T-helper 2 cell treated with Interferon-gamma antibody and Interleukin-4, amounts not matched to agents 5 μg/mL and 100 μg/mL, for 36 hours (primary cell): ENCODE measurements around the gene IFNL3.

ENCODE experiments used
- DNase-seq: peaks from one replicate; pipeline ENCODE4 v3.0.0; 2021; ENCODE audit warnings: low spot score
- H3K27ac Mint-ChIP-seq: one replicate; pipeline ENCODE4 v1.8.0; 2021; ENCODE audit warnings: mild to moderate bottlenecking, mixed read lengths
- H3K27me3 Mint-ChIP-seq: one replicate; pipeline ENCODE4 v1.8.0; 2021; ENCODE audit warnings: low read depth, mixed read lengths
- H3K36me3 Mint-ChIP-seq: one replicate; pipeline ENCODE4 v1.8.0; 2021; ENCODE audit warnings: low read depth, mixed read lengths
- H3K4me1 Mint-ChIP-seq: one replicate; pipeline ENCODE4 v1.8.0; 2021; ENCODE audit warnings: low read depth, mixed read lengths
- H3K4me3 Mint-ChIP-seq: one replicate; pipeline ENCODE4 v1.8.0; 2022; ENCODE audit warnings: mild to moderate bottlenecking, moderate library complexity, mixed read lengths
- H3K9me3 Mint-ChIP-seq: one replicate; pipeline ENCODE4 v1.8.0; 2021; ENCODE audit warnings: mixed read lengths

The IFNL3 gene

GRCh38 chr19:39264306-39265290, 19.8 kb upstream of the IFNL3 start:
- H3K27ac Mint-ChIP-seq = no peak overlapping the region

DNA sequence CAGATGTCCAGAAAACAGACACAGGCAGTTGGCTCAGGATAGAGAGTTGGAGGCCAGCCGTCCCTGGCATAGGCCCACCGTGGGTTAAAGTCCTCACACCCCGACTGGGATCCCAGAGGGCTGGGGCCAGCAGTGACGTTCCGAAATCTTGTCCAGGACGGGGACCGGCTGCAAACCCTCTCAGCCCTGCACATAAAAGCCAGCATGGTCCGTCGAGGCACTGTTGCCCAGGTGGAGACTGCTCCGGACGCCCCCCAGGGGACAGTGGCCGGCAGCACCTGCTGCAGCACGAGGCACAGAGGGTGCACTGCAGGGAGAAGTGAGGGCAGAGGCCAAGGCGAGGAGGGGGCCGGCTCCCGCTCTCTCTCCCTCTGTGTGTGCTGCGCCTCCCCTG, 19.1 kb upstream of the IFNL3 start:
- Mint-ChIP-seq H3K27ac (no peak overlapping the region), H3K36me3 (no peaks in the 10 kb centered on the region), H3K4me3 (no peak overlapping the region), H3K27me3 (peaks cover 39% of the 10 kb centered on the region), H3K9me3 (no peaks in the 10 kb centered on the region), H3K4me1 (peaks cover 3% of the 10 kb centered on the region)
- no peak for DNase-seq

More at GRCh38 chr19:39264306-39265290, 19.8 kb upstream of the IFNL3 start:
- Mint-ChIP-seq H3K27me3 (peaks cover 39% of the 10 kb centered on the region), H3K9me3 (no peaks in the 10 kb centered on the region), H3K4me1 (peaks cover 3% of the 10 kb centered on the region), H3K4me3 (no peak overlapping the region), H3K36me3 (no peaks in the 10 kb centered on the region)
- DNase-seq = no peak

DNA sequence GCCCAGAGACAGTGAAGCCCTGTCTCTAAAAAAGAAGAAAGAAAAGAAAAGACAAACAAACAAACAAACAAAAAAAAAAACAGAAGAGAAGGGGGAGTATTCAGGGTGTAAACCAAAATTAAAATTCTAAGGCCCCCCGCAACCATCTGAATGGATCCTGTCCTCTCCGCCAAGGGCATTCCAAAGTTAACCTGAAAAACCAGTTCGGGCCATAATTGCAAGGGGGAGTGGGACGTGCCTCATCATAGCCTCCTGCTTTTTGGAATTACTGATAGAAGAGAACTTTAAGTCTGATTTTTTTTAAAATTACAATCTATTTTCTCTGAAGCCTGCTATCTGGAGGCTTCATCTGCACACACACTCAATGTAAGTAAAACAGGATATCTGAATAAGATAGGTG, 17.7 kb upstream of the IFNL3 start:
- no peaks in the 10 kb centered on the region for H3K9me3 Mint-ChIP-seq
- H3K27me3 Mint-ChIP-seq = peaks cover 39% of the 10 kb centered on the region
- no peak overlapping the region for H3K27ac Mint-ChIP-seq
- no peak for DNase-seq
- peaks cover 3% of the 10 kb centered on the region for H3K4me1 Mint-ChIP-seq
- no peak overlapping the region for H3K4me3 Mint-ChIP-seq
- no peaks in the 10 kb centered on the region for H3K36me3 Mint-ChIP-seq

DNA sequence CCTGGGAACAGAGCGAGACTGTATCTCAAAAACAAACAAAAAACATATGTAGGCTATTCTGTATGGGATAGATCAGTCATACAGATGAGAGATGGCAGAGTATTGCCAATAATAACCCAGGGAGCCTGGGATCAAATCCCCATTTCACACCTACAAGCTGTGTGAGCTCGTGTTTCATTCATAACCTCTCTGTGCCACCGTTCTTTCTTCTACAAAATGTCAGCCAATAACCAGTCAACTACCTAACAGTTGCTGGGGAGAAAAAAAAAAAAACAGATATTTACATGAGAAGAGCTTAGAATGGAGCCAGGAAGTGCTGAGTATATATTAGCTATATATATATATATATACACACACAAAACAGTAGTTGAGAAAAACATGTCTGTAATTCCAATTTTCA, 16.9 kb upstream of the IFNL3 start:
- Mint-ChIP-seq H3K4me3 (no peak overlapping the region), H3K4me1 (peaks cover 3% of the 10 kb centered on the region), H3K9me3 (no peaks in the 10 kb centered on the region), H3K36me3 (no peaks in the 10 kb centered on the region), H3K27me3 (peaks cover 39% of the 10 kb centered on the region), H3K27ac (no peak overlapping the region)
- no peak for DNase-seq

GRCh38 chr19:39257227-39257626, 12.4 kb upstream of the IFNL3 start:
- no peaks in the 10 kb centered on the region for H3K9me3 Mint-ChIP-seq
- H3K27me3 Mint-ChIP-seq = peaks cover 17% of the 10 kb centered on the region
- DNase-seq = no peak
- H3K27ac Mint-ChIP-seq = no peak overlapping the region
- H3K36me3 Mint-ChIP-seq = no peaks in the 10 kb centered on the region
- H3K4me3 Mint-ChIP-seq = no peak overlapping the region
- H3K4me1 Mint-ChIP-seq = no peaks in the 10 kb centered on the region

GRCh38 chr19:39254531-39255345, 9.9 kb upstream of the IFNL3 start:
- H3K4me3 Mint-ChIP-seq = no peak overlapping the region
- H3K27ac Mint-ChIP-seq = no peak overlapping the region
- H3K9me3 Mint-ChIP-seq = no peaks in the 10 kb centered on the region
- H3K36me3 Mint-ChIP-seq = no peaks in the 10 kb centered on the region
- peaks cover 3% of the 10 kb centered on the region for H3K4me1 Mint-ChIP-seq
- peaks cover 14% of the 10 kb centered on the region for H3K27me3 Mint-ChIP-seq
- no peak for DNase-seq

GRCh38 chr19:39253374-39254149, 8.8 kb upstream of the IFNL3 start:
- H3K4me1 Mint-ChIP-seq = peaks cover 3% of the 10 kb centered on the region
- peaks cover 22% of the 10 kb centered on the region for H3K27me3 Mint-ChIP-seq
- no peak overlapping the region for H3K27ac Mint-ChIP-seq

DNA sequence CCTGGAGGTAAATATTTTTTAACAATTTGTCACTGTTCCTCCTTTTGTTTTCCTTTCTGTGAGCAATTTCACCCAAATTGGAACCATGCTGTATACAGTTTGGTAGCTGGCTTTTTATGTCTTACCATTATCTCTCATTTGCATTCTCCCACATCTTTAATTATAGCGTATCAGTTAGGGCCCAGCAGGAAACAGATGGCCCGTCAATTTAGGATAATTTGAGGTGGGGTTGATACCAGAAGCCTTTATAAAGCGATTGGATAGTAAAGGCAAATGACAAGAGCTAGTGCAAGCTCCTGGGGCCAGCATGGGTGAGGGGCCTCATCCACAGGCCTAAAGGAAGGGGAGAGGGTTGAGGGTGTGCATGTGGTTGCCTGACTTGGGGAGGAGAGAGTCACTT, 7.7 kb upstream of the IFNL3 start:
- peaks cover 22% of the 10 kb centered on the region for H3K27me3 Mint-ChIP-seq
- no peak overlapping the region for H3K27ac Mint-ChIP-seq
- no peaks in the 10 kb centered on the region for H3K36me3 Mint-ChIP-seq
- no peak for DNase-seq
- no peak overlapping the region for H3K4me3 Mint-ChIP-seq
- H3K9me3 Mint-ChIP-seq = no peaks in the 10 kb centered on the region
- peaks cover 3% of the 10 kb centered on the region for H3K4me1 Mint-ChIP-seq

More at GRCh38 chr19:39253374-39254149, 8.8 kb upstream of the IFNL3 start:
- no peak overlapping the region for H3K4me3 Mint-ChIP-seq
- DNase-seq = no peak
- H3K36me3 Mint-ChIP-seq = no peaks in the 10 kb centered on the region
- no peaks in the 10 kb centered on the region for H3K9me3 Mint-ChIP-seq

GRCh38 chr19:39251846-39252245, 7.0 kb upstream of the IFNL3 start:
- Mint-ChIP-seq H3K4me1 (peaks cover 3% of the 10 kb centered on the region), H3K4me3 (no peak overlapping the region), H3K27me3 (peaks cover 27% of the 10 kb centered on the region), H3K27ac (no peak overlapping the region), H3K36me3 (no peaks in the 10 kb centered on the region), H3K9me3 (no peaks in the 10 kb centered on the region)
- DNase-seq = no peak

GRCh38 chr19:39251081-39251480, 6.3 kb upstream of the IFNL3 start:
- H3K27me3 Mint-ChIP-seq = peaks cover 26% of the 10 kb centered on the region
- no peak overlapping the region for H3K27ac Mint-ChIP-seq
- H3K9me3 Mint-ChIP-seq = no peaks in the 10 kb centered on the region
- no peak for DNase-seq
- H3K4me1 Mint-ChIP-seq = peaks cover 3% of the 10 kb centered on the region
- H3K4me3 Mint-ChIP-seq = no peak overlapping the region
- no peaks in the 10 kb centered on the region for H3K36me3 Mint-ChIP-seq

DNA sequence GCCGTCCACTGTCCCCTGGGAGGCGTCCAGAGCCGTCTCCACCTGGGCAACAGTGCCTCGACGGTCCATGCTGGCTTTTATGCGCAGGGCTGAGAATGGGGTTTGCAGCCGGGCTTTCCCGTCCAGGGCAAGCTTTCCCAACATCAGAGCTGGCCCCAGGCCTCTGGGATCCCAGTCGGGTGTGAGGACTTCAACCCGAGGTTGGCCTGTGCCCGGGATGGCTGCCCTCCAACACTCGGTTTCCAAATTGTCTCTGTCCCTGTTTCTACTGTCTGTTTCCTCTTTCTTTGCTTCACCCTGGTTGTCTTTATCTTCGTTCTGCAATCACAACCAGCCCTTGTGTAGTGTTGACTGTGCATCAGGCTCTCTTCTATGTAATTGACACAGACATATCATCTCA, 4.0 kb upstream of the IFNL3 start, which contains the start of gene IFNL4:
Gene IFNL4 (minus strand): TSS at position 51 of the 400 bp plus-strand sequence.
- Mint-ChIP-seq H3K36me3 (no peaks in the 10 kb centered on the region), H3K9me3 (no peaks in the 10 kb centered on the region), H3K27ac (no peak within 1 kb of the TSS), H3K27me3 (peaks cover 26% of the 10 kb centered on the region), H3K4me1 (peaks cover 3% of the 10 kb centered on the region), H3K4me3 (no peak within 1 kb of the TSS)
- DNase-seq = no peak

- peak; percentile 6 for DNase-seq
- Mint-ChIP-seq H3K36me3 (no peaks in the 10 kb centered on the region), H3K9me3 (no peaks in the 10 kb centered on the region), H3K27me3 (peaks cover 20% of the 10 kb centered on the region), H3K4me3 (no peak overlapping the region), H3K4me1 (peaks cover 3% of the 10 kb centered on the region), H3K27ac (no peak overlapping the region)
Observed at GRCh38 chr19:39247701-39248664, 3.2 kb upstream of the IFNL3 start.
